ENCODE results near the gene GEMIN7.

GEMIN7 gene

GRCh38 chr19:45082170-45082569 is 3.1 kb downstream of the GEMIN7 start:
- FAIRE-seq, result no peak
- no peak for DNase-seq (ENCODE audit: insufficient read length, low spot score)

- DNase-seq (ENCODE audit: insufficient read length, low spot score), result no peak
- FAIRE-seq, result no peak
Measured at GRCh38 chr19:45086480-45086879, 7.4 kb downstream of the GEMIN7 start.

- no peak for FAIRE-seq
- DNase-seq (ENCODE audit: insufficient read length, low spot score), result no peak
Measured at GRCh38 chr19:45087531-45087930, 8.5 kb downstream of the GEMIN7 start.

- FAIRE-seq, result no peak
- no peak for DNase-seq (ENCODE audit: insufficient read length, low spot score)
Measured at GRCh38 chr19:45090034-45090433, 11.0 kb downstream of the GEMIN7 start.

GRCh38 chr19:45090606-45091005 is 11.5 kb downstream of the GEMIN7 start:
- no peak for DNase-seq (ENCODE audit: insufficient read length, low spot score)
- no peak for FAIRE-seq

- peak; percentile 94 for DNase-seq (ENCODE audit: insufficient read length, low spot score)
- FAIRE-seq, result peak; percentile 99
Measured at GRCh38 chr19:45091031-45091923, 12.2 kb downstream of the GEMIN7 start.

- peak; percentile 93 for FAIRE-seq
- DNase-seq (ENCODE audit: insufficient read length, low spot score), result peak; percentile 88
Measured at GRCh38 chr19:45092747-45093678, 14.0 kb downstream of the GEMIN7 start, which contains the start of gene PPP1R37. PPP1R37 (plus strand) TSS chr19:45093179; CDS start chr19:45093326, 147 bp downstream.

GRCh38 chr19:45094137-45094536 is 15.1 kb downstream of the GEMIN7 start:
- no peak for DNase-seq (ENCODE audit: insufficient read length, low spot score)
- FAIRE-seq, result no peak

GRCh38 chr19:45094707-45095106 is 15.6 kb downstream of the GEMIN7 start:
- DNase-seq (ENCODE audit: insufficient read length, low spot score) (no peak), FAIRE-seq (no peak)

GRCh38 chr19:45095496-45096413 is 16.7 kb downstream of the GEMIN7 start:
- no peak for FAIRE-seq

GRCh38 chr19:45096700-45097099 is 17.6 kb downstream of the GEMIN7 start:
- DNase-seq (ENCODE audit: insufficient read length, low spot score) (no peak), FAIRE-seq (no peak)

More at GRCh38 chr19:45095496-45096413, 16.7 kb downstream of the GEMIN7 start:
- DNase-seq (ENCODE audit: insufficient read length, low spot score), result no peak

GRCh38 chr19:45097450-45097775 is 18.4 kb downstream of the GEMIN7 start:
- DNase-seq (ENCODE audit: insufficient read length, low spot score) (no peak), FAIRE-seq (no peak)

- no peak for DNase-seq (ENCODE audit: insufficient read length, low spot score)
- no peak for FAIRE-seq
Measured at GRCh38 chr19:45097776-45098520, 18.9 kb downstream of the GEMIN7 start.

GRCh38 chr19:45098521-45099466 is 19.7 kb downstream of the GEMIN7 start:
- DNase-seq (ENCODE audit: insufficient read length, low spot score), result no peak
- FAIRE-seq, result no peak

GRCh38 chr19:45099467-45100191 is 20.6 kb downstream of the GEMIN7 start:
- FAIRE-seq (no peak), DNase-seq (ENCODE audit: insufficient read length, low spot score) (no peak)

GRCh38 chr19:45100201-45100600 is 21.1 kb downstream of the GEMIN7 start:
- no peak for DNase-seq (ENCODE audit: insufficient read length, low spot score)
- FAIRE-seq, result no peak

- no peak for FAIRE-seq
- no peak for DNase-seq (ENCODE audit: insufficient read length, low spot score)
Measured at GRCh38 chr19:45100846-45101252, 21.8 kb downstream of the GEMIN7 start.

GRCh38 chr19:45101806-45102205 is 22.7 kb downstream of the GEMIN7 start:
- DNase-seq (ENCODE audit: insufficient read length, low spot score), result no peak
- FAIRE-seq, result no peak
